Measurements from ENCODE around the gene ZBTB7A. TPM values are rescaled to one million over a fixed set of nuclear protein-coding genes. Genes with fewer than 3 reads are reported as not detected.
A peak's percentile ranks its signal among the peaks of the same experiment; 100 is the strongest.

The ZBTB7A gene
- polyA plus RNA-seq, 2 donors: 22.4 to 29.7 TPM

GRCh38 chr19:4071610-4072009, 4.9 kb upstream of the ZBTB7A start:
- H3K4me1 ChIP-seq (ENCODE audit: control insufficient read depth in 2 of 2, insufficient read depth in 2 of 2, low read length in 1 of 2): peaks cover 0 to 3% of the 10 kb centered on the region in 2 donors
- no peaks in the 10 kb centered on the region for H3K27me3 ChIP-seq (ENCODE audit: control insufficient read depth in 1 of 2, insufficient read depth in 2 of 2, low read length in 2 of 2)
- no peaks in the 10 kb centered on the region for H3K36me3 ChIP-seq (ENCODE audit: control insufficient read depth in 2 of 2, insufficient read depth in 2 of 2, low read length in 1 of 2)
- WGBS, 2 donors: 93% methylated on average over 3 of the region's 3 CpGs
- no peak overlapping the region for H3K4me3 ChIP-seq (ENCODE audit: low read depth in 1 of 2, low read length in 2 of 2)
- no peak overlapping the region for H3K27ac ChIP-seq (ENCODE audit: low read depth in 2 of 2, low read length in 1 of 2)
- no peaks in the 10 kb centered on the region for H3K9me3 ChIP-seq (ENCODE audit: control insufficient read depth in 2 of 2, insufficient read depth in 1 of 2, low read depth in 1 of 2, low read length in 1 of 2)

DNA sequence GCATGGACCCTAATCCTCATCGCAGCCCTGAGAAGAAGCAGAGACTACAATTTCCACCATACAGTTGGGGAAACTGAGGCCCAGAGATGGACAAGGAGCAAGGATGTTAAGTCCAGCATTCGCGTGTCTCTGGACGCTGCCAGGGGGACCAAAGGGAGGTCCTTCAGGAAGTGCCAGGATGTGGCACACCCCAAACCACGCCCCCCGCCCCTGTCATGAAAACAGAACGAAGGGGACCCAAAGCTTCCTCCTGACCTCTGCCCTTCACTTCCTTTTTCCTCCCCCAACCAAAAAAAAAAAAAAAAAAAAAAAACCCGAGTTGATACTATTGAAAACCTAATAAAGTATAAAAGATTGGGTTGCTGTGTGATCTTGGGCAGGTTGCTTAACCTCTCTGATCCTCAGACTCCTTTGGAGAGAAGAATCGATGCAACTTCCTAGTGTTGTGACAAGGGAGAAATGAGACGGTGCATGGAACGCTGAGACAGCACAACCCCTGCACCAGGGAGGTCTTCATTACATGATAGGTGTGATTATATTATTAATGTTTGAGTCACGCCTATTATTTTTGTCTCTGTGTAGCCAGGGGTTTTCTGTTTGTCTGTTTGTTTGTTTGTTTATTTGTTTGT, 2.7 kb upstream of the ZBTB7A start:
- no peaks in the 10 kb centered on the region for H3K27me3 ChIP-seq (ENCODE audit: control insufficient read depth in 1 of 2, insufficient read depth in 2 of 2, low read length in 2 of 2)
- no peak overlapping the region for H3K27ac ChIP-seq (ENCODE audit: low read depth in 2 of 2, low read length in 1 of 2)
- H3K36me3 ChIP-seq (ENCODE audit: control insufficient read depth in 2 of 2, insufficient read depth in 2 of 2, low read length in 1 of 2): peaks cover 0 to 2% of the 10 kb centered on the region in 2 donors
- H3K4me3 ChIP-seq (ENCODE audit: low read depth in 1 of 2, low read length in 2 of 2): no peak overlapping the region
- H3K4me1 ChIP-seq (ENCODE audit: control insufficient read depth in 2 of 2, insufficient read depth in 2 of 2, low read length in 1 of 2): peaks cover 0 to 3% of the 10 kb centered on the region in 2 donors
- H3K9me3 ChIP-seq (ENCODE audit: control insufficient read depth in 2 of 2, insufficient read depth in 1 of 2, low read depth in 1 of 2, low read length in 1 of 2): no peaks in the 10 kb centered on the region
- WGBS, 2 donors: 62% methylated on average over 12 of the region's 12 CpGs

DNA sequence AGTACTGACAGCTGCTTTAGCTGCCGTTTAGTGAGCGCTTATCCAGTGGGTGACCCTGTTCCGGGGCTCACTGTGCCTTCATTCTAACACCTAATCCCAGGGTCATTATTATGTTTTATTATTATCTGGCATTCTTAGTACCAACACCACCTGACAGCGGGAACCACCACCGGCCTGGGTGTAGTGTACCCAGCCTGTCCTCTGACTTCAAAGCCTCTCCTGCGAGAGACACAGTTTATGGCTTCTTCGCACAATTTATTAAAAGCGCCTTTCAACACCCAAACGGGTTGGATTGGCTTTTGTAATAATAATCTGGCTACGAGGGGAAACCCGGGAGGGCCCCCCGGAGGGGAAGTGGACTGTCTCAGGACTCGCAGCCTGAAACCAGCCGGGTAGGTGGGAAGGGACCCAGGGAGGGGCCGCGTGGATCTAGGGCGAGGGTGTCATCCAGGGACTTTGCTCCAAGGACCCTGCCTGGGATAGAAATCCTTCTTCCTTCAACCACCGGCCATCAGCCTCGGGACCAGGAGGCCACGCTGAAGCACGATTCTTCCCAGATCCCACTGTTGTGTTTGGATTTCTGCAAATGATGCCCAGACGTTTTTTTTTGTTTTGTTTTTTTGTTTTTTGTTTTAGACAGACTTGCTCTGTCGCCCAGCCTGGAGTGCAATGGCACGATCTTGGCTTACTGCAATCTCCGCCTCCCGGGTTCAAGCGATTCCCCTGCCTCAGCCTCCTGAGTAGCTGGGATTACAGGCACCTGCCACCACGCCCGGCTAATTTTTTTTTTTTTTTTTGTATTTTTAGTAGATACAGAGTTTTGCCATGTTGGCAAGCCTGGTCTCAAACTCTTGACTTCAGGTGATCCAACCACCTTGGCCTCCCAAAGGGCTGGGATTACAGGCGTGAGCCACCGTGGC, 1.6 kb upstream of the ZBTB7A start:
- peak overlapping the region; percentile 96 to 100 for H3K27ac ChIP-seq (ENCODE audit: low read depth in 2 of 2, low read length in 1 of 2)
- H3K4me3 ChIP-seq (ENCODE audit: low read depth in 1 of 2, low read length in 2 of 2): peak overlapping the region; percentile 83 to 98
- H3K27me3 ChIP-seq (ENCODE audit: control insufficient read depth in 1 of 2, insufficient read depth in 2 of 2, low read length in 2 of 2): no peaks in the 10 kb centered on the region
- H3K36me3 ChIP-seq (ENCODE audit: control insufficient read depth in 2 of 2, insufficient read depth in 2 of 2, low read length in 1 of 2): peaks cover 0 to 5% of the 10 kb centered on the region in 2 donors
- WGBS, 2 donors: 26 to 28% methylated on average over 29 to 31 of the region's 31 CpGs
- peaks cover 0 to 6% of the 10 kb centered on the region in 2 donors for H3K4me1 ChIP-seq (ENCODE audit: control insufficient read depth in 2 of 2, insufficient read depth in 2 of 2, low read length in 1 of 2)
- H3K9me3 ChIP-seq (ENCODE audit: control insufficient read depth in 2 of 2, insufficient read depth in 1 of 2, low read depth in 1 of 2, low read length in 1 of 2): no peaks in the 10 kb centered on the region

DNA sequence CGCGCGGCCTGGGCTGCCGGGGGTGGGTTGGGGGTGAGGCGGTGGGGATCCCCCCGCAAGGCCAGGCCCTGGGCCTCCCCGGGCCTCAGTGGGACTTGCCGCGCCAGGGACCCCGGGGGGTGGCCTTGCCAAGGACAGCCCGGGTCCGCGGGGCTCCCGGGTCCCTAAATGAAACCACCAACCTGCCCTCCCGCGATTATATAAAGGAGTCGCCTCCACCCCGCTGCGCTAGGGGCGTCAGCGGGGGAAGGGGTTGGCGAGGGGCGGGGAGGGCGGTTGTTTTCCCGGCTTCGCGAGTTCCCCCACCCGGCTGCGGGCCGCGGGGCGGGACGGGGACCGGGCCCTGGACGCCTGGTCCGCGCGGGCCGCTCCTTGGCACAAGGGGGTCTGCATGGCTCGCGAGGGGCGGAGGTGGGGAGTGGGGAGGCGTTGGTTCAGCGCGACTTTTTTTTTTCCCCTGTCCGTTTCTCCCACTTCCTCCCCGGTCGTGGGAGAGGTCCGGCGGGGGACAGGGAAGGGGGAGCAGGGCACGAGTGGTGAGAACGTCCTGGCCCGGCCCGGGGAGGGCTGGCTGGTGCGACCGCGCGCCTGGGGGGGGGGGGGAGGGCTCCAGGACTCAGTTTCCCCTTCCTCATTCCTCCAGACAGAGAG, 822 bp upstream of the ZBTB7A start:
- peaks cover 0 to 12% of the 10 kb centered on the region in 2 donors for H3K36me3 ChIP-seq (ENCODE audit: control insufficient read depth in 2 of 2, insufficient read depth in 2 of 2, low read length in 1 of 2)
- WGBS, 2 donors: 0 to 1% methylated on average over 37 to 58 of the region's 58 CpGs
- peak overlapping the region; percentile 83 to 98 for H3K4me3 ChIP-seq (ENCODE audit: low read depth in 1 of 2, low read length in 2 of 2)
- H3K4me1 ChIP-seq (ENCODE audit: control insufficient read depth in 2 of 2, insufficient read depth in 2 of 2, low read length in 1 of 2): peaks cover 0 to 13% of the 10 kb centered on the region in 2 donors
- no peaks in the 10 kb centered on the region for H3K9me3 ChIP-seq (ENCODE audit: control insufficient read depth in 2 of 2, insufficient read depth in 1 of 2, low read depth in 1 of 2, low read length in 1 of 2)
- no peaks in the 10 kb centered on the region for H3K27me3 ChIP-seq (ENCODE audit: control insufficient read depth in 1 of 2, insufficient read depth in 2 of 2, low read length in 2 of 2)
- H3K27ac ChIP-seq (ENCODE audit: low read depth in 2 of 2, low read length in 1 of 2): peak overlapping the region; percentile 96 to 100

GRCh38 chr19:4066176-4066606, 508 bp downstream of the ZBTB7A start:
- Histone ChIP-seq H3K4me3 (ENCODE audit: low read depth in 1 of 2, low read length in 2 of 2) (peak overlapping the region; percentile 83 to 98), H3K4me1 (ENCODE audit: control insufficient read depth in 2 of 2, insufficient read depth in 2 of 2, low read length in 1 of 2) (peaks cover 4 to 22% of the 10 kb centered on the region in 2 donors), H3K27ac (ENCODE audit: low read depth in 2 of 2, low read length in 1 of 2) (peak overlapping the region; percentile 96 to 100), H3K36me3 (ENCODE audit: control insufficient read depth in 2 of 2, insufficient read depth in 2 of 2, low read length in 1 of 2) (peaks cover 0 to 12% of the 10 kb centered on the region in 2 donors), H3K9me3 (ENCODE audit: control insufficient read depth in 2 of 2, insufficient read depth in 1 of 2, low read depth in 1 of 2, low read length in 1 of 2) (no peaks in the 10 kb centered on the region), H3K27me3 (ENCODE audit: control insufficient read depth in 1 of 2, insufficient read depth in 2 of 2, low read length in 2 of 2) (no peaks in the 10 kb centered on the region)
- 1% methylated on average over 19 to 31 of the region's 31 CpGs for WGBS, 2 donors

DNA sequence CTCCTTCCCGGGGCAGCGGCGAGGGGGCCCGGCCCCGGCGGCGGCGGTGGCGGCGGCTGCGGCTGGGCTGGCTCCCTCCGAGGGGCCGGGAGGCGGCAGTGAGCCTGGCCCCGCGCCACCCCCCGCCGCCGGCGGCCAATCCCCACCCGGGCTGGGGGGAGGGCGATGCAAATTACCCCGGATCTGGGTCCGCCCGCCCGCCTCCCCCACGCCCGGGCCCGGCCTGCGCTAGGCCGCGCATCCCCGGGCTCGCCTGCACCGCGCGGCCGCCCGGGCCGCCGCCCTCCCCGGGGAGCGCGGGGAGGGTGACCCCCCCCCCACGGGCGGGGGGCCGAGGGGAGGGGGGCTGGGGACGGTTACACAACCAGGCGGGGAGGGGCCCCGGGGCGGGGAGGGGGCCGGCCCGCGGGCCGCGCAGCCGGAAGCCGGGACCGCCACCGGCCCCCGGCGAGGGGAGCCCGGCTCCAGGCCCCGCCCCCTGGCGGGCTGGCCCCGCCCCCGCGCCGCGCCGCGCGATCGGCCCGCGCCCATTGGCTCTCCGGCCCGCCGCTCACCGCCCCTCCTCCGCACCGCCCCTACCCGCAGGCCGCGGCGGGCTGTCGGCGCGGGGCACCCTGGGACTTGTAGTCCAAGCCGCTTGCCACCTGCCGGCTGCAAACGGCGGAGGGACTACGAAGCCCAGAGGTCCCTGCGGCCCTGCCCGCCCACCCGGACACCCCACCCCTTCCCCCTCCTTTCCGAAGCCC, 1.1 kb downstream of the ZBTB7A start:
- WGBS, 2 donors: 1% methylated on average over 17 to 97 of the region's 98 CpGs
- peak overlapping the region; percentile 83 to 98 for H3K4me3 ChIP-seq (ENCODE audit: low read depth in 1 of 2, low read length in 2 of 2)
- H3K27ac ChIP-seq (ENCODE audit: low read depth in 2 of 2, low read length in 1 of 2): peak overlapping the region; percentile 99 to 100
- peaks cover 0 to 12% of the 10 kb centered on the region in 2 donors for H3K36me3 ChIP-seq (ENCODE audit: control insufficient read depth in 2 of 2, insufficient read depth in 2 of 2, low read length in 1 of 2)
- no peaks in the 10 kb centered on the region for H3K9me3 ChIP-seq (ENCODE audit: control insufficient read depth in 2 of 2, insufficient read depth in 1 of 2, low read depth in 1 of 2, low read length in 1 of 2)
- peaks cover 4 to 25% of the 10 kb centered on the region in 2 donors for H3K4me1 ChIP-seq (ENCODE audit: control insufficient read depth in 2 of 2, insufficient read depth in 2 of 2, low read length in 1 of 2)
- H3K27me3 ChIP-seq (ENCODE audit: control insufficient read depth in 1 of 2, insufficient read depth in 2 of 2, low read length in 2 of 2): no peaks in the 10 kb centered on the region

- H3K4me3 ChIP-seq (ENCODE audit: low read depth in 1 of 2, low read length in 2 of 2): peak overlapping the region; percentile 81 to 83
- 1% methylated on average over 49 to 57 of the region's 57 CpGs for whole genome bisulfite sequencing, 2 donors
- H3K36me3 ChIP-seq (ENCODE audit: control insufficient read depth in 2 of 2, insufficient read depth in 2 of 2, low read length in 1 of 2): peaks cover 0 to 12% of the 10 kb centered on the region in 2 donors
- peaks cover 4 to 32% of the 10 kb centered on the region in 2 donors for H3K4me1 ChIP-seq (ENCODE audit: control insufficient read depth in 2 of 2, insufficient read depth in 2 of 2, low read length in 1 of 2)
- H3K27me3 ChIP-seq (ENCODE audit: control insufficient read depth in 1 of 2, insufficient read depth in 2 of 2, low read length in 2 of 2): no peaks in the 10 kb centered on the region
- H3K9me3 ChIP-seq (ENCODE audit: control insufficient read depth in 2 of 2, insufficient read depth in 1 of 2, low read depth in 1 of 2, low read length in 1 of 2): no peaks in the 10 kb centered on the region
- H3K27ac ChIP-seq (ENCODE audit: low read depth in 2 of 2, low read length in 1 of 2): peak overlapping the region; percentile 94 to 99
Observed at GRCh38 chr19:4064496-4065260, 2.0 kb downstream of the ZBTB7A start.

- Histone ChIP-seq H3K27ac (ENCODE audit: low read depth in 2 of 2, low read length in 1 of 2) (peak overlapping the region; percentile 94 to 99), H3K36me3 (ENCODE audit: control insufficient read depth in 2 of 2, insufficient read depth in 2 of 2, low read length in 1 of 2) (peaks cover 0 to 12% of the 10 kb centered on the region in 2 donors), H3K27me3 (ENCODE audit: control insufficient read depth in 1 of 2, insufficient read depth in 2 of 2, low read length in 2 of 2) (no peaks in the 10 kb centered on the region), H3K4me1 (ENCODE audit: control insufficient read depth in 2 of 2, insufficient read depth in 2 of 2, low read length in 1 of 2) (peaks cover 4 to 32% of the 10 kb centered on the region in 2 donors), H3K4me3 (ENCODE audit: low read depth in 1 of 2, low read length in 2 of 2) (peak overlapping the region; percentile 81 to 83), H3K9me3 (ENCODE audit: control insufficient read depth in 2 of 2, insufficient read depth in 1 of 2, low read depth in 1 of 2, low read length in 1 of 2) (no peaks in the 10 kb centered on the region)
- WGBS, 2 donors: 2 to 4% methylated on average over 24 of the region's 24 CpGs
Observed at GRCh38 chr19:4064149-4064495, 2.6 kb downstream of the ZBTB7A start.

Measured in esophagus (tissue), 2 donors.